K562 (cell line): ENCODE data around the gene PTCH1. TPM values are rescaled to one million over a fixed set of nuclear protein-coding genes. Genes with fewer than 3 reads are reported as not detected.
A peak's percentile ranks its signal among the peaks of the same experiment; 100 is the strongest.

Source experiments
- ATAC-seq: fragments of 200-7000 bp; cut with Tn5 transposase; 3 replicates; pipeline ENCODE4 v1.9.1; 2020; ENCODE audit warnings: moderate library complexity
- BruUV-seq: library from RNA; stranded (reverse); fragments of 400-500 nt; replicated peaks from 2 replicates; lab custom pipeline; 2021; lab: Mats Ljungman, UMichigan
- CTCF ChIA-PET: fragments of 300-600 bp; formaldehyde crosslinking; extraction: SDS; loops from one replicate; lab custom pipeline; 2021; ENCODE audit warnings: low intra/inter-chr PET ratio; lab: Yijun Ruan, JAX
- POLR2A ChIA-PET: fragments of 300-600, 350-650 bp; sonication (Branson Sonifier 250); formaldehyde crosslinking; extraction: SDS; loops from one replicate; lab custom pipeline; 2021; ENCODE audit warnings: antibody characterized with exemption, inconsistent platforms; lab: Yijun Ruan, JAX
- DNase-seq, 4 experiments: peaks; one replicate each; pipeline versions ENCODE4 v3.0.0 to v3.0.0-alpha.2; 2011 to 2018; ENCODE audit warnings: low spot score in 3 of 4, mixed read lengths in 3 of 4; ENCODE audit errors: extremely low read depth in 1 of 4
- FAIRE-seq: peaks from 2 replicates; lab custom pipeline; 2011; peaks lifted over from hg19 to GRCh38; lab: Jason Lieb, UNC
- H2AFZ ChIP-seq: 2 replicates; pipeline ENCODE4 v1.6.0; 2011; ENCODE audit warnings: low read depth, low read length, control low read depth, inconsistent platforms
- H3K27ac ChIP-seq: fragments of 200-600 bp; 3 replicates; pipeline ENCODE4 v1.8.0; 2011; ENCODE audit warnings: low read depth, mild to moderate bottlenecking, control low read depth, inconsistent platforms, low read length, moderate library complexity, mixed read lengths; ENCODE audit errors: extremely low read depth
- H3K27me3 ChIP-seq, 2 experiments: fragments of 300-600 bp in 1 of 2; 2 replicates in 1 of 2; 3 replicates in 1 of 2; pipeline versions ENCODE4 v1.6.0 to v1.8.0; 2011; ENCODE audit warnings: inconsistent platforms in 2 of 2, low read length in 2 of 2, mild to moderate bottlenecking in 1 of 2, mixed read lengths in 1 of 2, moderate library complexity in 1 of 2; ENCODE audit not compliant: control insufficient read depth in 2 of 2, insufficient read depth in 2 of 2
- H3K36me3 ChIP-seq: fragments of 300-600 bp; 3 replicates; pipeline ENCODE4 v1.8.0; 2011; ENCODE audit warnings: mild to moderate bottlenecking, low read length, inconsistent platforms; ENCODE audit not compliant: control insufficient read depth, insufficient read depth
- H3K4me1 ChIP-seq, 2 experiments: fragments of 200-600 bp in 1 of 2; replicated peaks in 1 of 2; 2 replicates in 1 of 2; 3 replicates in 1 of 2; pipeline versions ENCODE4 v1.5.1 to v1.8.0; 2011; ENCODE audit warnings: inconsistent platforms in 2 of 2, low read length in 2 of 2, mild to moderate bottlenecking in 1 of 2, mixed read lengths in 1 of 2, moderate library complexity in 1 of 2; ENCODE audit not compliant: control insufficient read depth in 2 of 2, insufficient read depth in 2 of 2
- H3K4me2 ChIP-seq: 2 replicates; pipeline ENCODE4 v1.6.1; 2011; ENCODE audit warnings: low read length, control low read depth, inconsistent platforms, mixed read lengths; ENCODE audit not compliant: insufficient read depth
- H3K4me3 ChIP-seq: fragments of 200-600 bp; sonication (generic), shearing (Covaris generic); 2 replicates; pipeline ENCODE4 v1.5.1; 2016; ENCODE audit warnings: control low read depth, inconsistent platforms
- H3K79me2 ChIP-seq: fragments of 200-600 bp; 3 replicates; pipeline ENCODE4 v1.8.0; 2011; ENCODE audit warnings: low read length, inconsistent platforms; ENCODE audit not compliant: control insufficient read depth, insufficient read depth
- H3K9ac ChIP-seq, 2 experiments: 2 replicates each; pipeline versions ENCODE4 v1.6.0 to v1.6.1; 2011; ENCODE audit warnings: low read depth in 2 of 2, low read length in 2 of 2, control low read depth in 1 of 2, inconsistent platforms in 1 of 2, mild to moderate bottlenecking in 1 of 2, mixed read lengths in 1 of 2; ENCODE audit not compliant: insufficient read depth in 1 of 2
- H3K9me1 ChIP-seq: one replicate; pipeline ENCODE4 v1.6.0; 2011; ENCODE audit warnings: inconsistent platforms, mild to moderate bottlenecking, low read length, moderate library complexity; ENCODE audit not compliant: control insufficient read depth, insufficient read depth
- H3K9me3 ChIP-seq: replicated peaks from 2 replicates; pipeline ENCODE4 v1.5.1; 2011; ENCODE audit warnings: low read depth, low read length, inconsistent platforms; ENCODE audit not compliant: control insufficient read depth, insufficient read depth
- H4K20me1 ChIP-seq: replicated peaks from 2 replicates; pipeline ENCODE4 v1.6.1; 2011; ENCODE audit warnings: low read length, inconsistent platforms, mixed read lengths; ENCODE audit not compliant: control insufficient read depth, insufficient read depth
- ILK ChIP-seq: fragments of 450-650 bp; IDR thresholded peaks from 2 replicates; pipeline ENCODE4 v1.6.1; 2016; ENCODE audit warnings: missing genetic modification characterization, low read depth, mild to moderate bottlenecking, missing compliant biosample characterization, moderate library complexity, borderline replicate concordance
- RBM22 ChIP-seq: fragments of 200-400 bp; formaldehyde crosslinking; IDR thresholded peaks from 2 replicates; pipeline ENCODE4 v1.6.1; 2018; ENCODE audit warnings: low read length, low read depth; ENCODE audit not compliant: poor library complexity, severe bottlenecking
- SRSF7 ChIP-seq: fragments of 200-400 bp; formaldehyde crosslinking; optimal IDR thresholded peaks from 2 replicates; pipeline ENCODE3; 2017; ENCODE audit warnings: mild to moderate bottlenecking, low read depth, low read length
- WGBS: fragments of 100-300 bp; shearing (Covaris generic); methylation state at CpG from one replicate; pipeline ENCODE4 v1.1.6; 2016; ENCODE audit warnings: low coverage, mixed read lengths; ENCODE audit not compliant: insufficient coverage; ENCODE audit errors: missing lambda C conversion rate; 5-methylcytosine and 5-hydroxymethylcytosine counted together
- in situ Hi-C: fragments of 300-500 bp; cut with MboI; formaldehyde crosslinking; loops from 4 replicates; pipeline ENCODE4 v1.15.0; 2018; ENCODE audit warnings: inconsistent platforms, mixed read lengths
- intact Hi-C: fragments of 100-400 bp; cut with micrococcal nuclease; formaldehyde crosslinking; loops from 2 replicates; pipeline ENCODE4 v1.14.2; 2022
- polyA plus RNA-seq, 8 experiments: library from polyadenylated mRNA; depleted of rRNA in 4 of 8; stranded (reverse) in 5 of 8; unstranded in 3 of 8; fragments of >200 nt; fragmentation: Nextera tagmentation in 2 of 8; fragmentation: Illumina TruSeq in 1 of 8; extraction: Ambion mirVana in 2 of 8; extraction: Trizol in 1 of 8; gene quantifications; 2 replicates each; pipeline versions ENCODE4 v1.2.1 to v1.2.3, GENCODE V29; 2011 to 2014; ENCODE audit warnings: inconsistent platforms in 1 of 8, missing spikeins in 1 of 8
- total RNA-seq, 7 experiments: library from RNA; depleted of rRNA in 6 of 7; stranded (reverse); fragments of >200 nt in 6 of 7; fragmentation: Illumina TruSeq in 2 of 7; extraction: Trizol in 2 of 7; gene quantifications; 2 replicates each; pipeline versions ENCODE4 v1.2.1 to v1.2.3, GENCODE V29; 2011 to 2021; ENCODE audit warnings: low replicate concordance in 1 of 7
- TF ChIP-seq, protein P1 (sequence below): fragments of 450-650 bp; IDR thresholded peaks from 2 replicates; pipeline ENCODE4 v1.6.1; 2017; ENCODE audit warnings: mild to moderate bottlenecking, moderate library complexity
- TF ChIP-seq, protein P2 (sequence below): sonication (generic); formaldehyde crosslinking; IDR thresholded peaks from 2 replicates; pipeline ENCODE4 v1.8.1; 2023; ENCODE audit warnings: mild to moderate bottlenecking, missing genetic modification reagents
- TF ChIP-seq, protein P3 (sequence below): fragments of 250-450 bp; sonication (Bioruptor Pico); IDR thresholded peaks from 2 replicates; pipeline ENCODE4 v1.8.0; 2022; ENCODE audit warnings: inconsistent platforms

The PTCH1 gene
- total and polyA plus RNA-seq, 9 of the 15 experiments (the other 6 are each of a cell fraction or from before 2014, with no cell fraction given) = 0.70 to 9.9 (median 3.8) TPM

- Histone ChIP-seq H3K27me3 (no peaks in the 10 kb centered on the region), H3K9me1 (no peaks in the 10 kb centered on the region), H3K4me2 (no peak overlapping the region), H3K9ac (0 out of 4 replicates have a peak overlapping the region, but pooled peaks of 1 of the 2 experiments have one; percentile 10), H3K4me3 (no peak overlapping the region), H3K9me3 (no peaks in the 10 kb centered on the region), H3K27ac (no peak overlapping the region; the same call in 2 of the 3 replicates), H3K79me2 (peaks cover 34% of the 10 kb centered on the region), H4K20me1 (no peaks in the 10 kb centered on the region), H2AFZ (no peak overlapping the region), H3K36me3 (no peaks in the 10 kb centered on the region; the same call in 2 of the 3 replicates), H3K4me1 (peaks cover 20 to 33% of the 10 kb centered on the region in 2 experiments; a peak in 4 of 5 replicates)
- ChIA-PET POLR2A (interaction anchor here (1.0 kb wide), 1 partner anchor 24 kb away, joined by 3 read pairs; no protein-coding TSS in a partner anchor), CTCF (no interaction called here)
- no peak for FAIRE-seq
- intact Hi-C loops (no loop called here), in situ Hi-C loops (no loop called here)
- DNase-seq = no peak
- BruUV-seq = no TSS peak
- no peak for ATAC-seq
- 53% methylated on average over 5 of the region's 5 CpGs for WGBS
- TF ChIP-seq, protein P1, sequence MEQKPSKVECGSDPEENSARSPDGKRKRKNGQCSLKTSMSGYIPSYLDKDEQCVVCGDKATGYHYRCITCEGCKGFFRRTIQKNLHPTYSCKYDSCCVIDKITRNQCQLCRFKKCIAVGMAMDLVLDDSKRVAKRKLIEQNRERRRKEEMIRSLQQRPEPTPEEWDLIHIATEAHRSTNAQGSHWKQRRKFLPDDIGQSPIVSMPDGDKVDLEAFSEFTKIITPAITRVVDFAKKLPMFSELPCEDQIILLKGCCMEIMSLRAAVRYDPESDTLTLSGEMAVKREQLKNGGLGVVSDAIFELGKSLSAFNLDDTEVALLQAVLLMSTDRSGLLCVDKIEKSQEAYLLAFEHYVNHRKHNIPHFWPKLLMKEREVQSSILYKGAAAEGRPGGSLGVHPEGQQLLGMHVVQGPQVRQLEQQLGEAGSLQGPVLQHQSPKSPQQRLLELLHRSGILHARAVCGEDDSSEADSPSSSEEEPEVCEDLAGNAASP = no peak
- TF ChIP-seq ILK (tag) (no peak), RBM22 (no peak), SRSF7 (no peak)
- TF ChIP-seq, protein P2, sequence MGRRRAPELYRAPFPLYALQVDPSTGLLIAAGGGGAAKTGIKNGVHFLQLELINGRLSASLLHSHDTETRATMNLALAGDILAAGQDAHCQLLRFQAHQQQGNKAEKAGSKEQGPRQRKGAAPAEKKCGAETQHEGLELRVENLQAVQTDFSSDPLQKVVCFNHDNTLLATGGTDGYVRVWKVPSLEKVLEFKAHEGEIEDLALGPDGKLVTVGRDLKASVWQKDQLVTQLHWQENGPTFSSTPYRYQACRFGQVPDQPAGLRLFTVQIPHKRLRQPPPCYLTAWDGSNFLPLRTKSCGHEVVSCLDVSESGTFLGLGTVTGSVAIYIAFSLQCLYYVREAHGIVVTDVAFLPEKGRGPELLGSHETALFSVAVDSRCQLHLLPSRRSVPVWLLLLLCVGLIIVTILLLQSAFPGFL (CRISPR knock-in tag) = no peak
- TF ChIP-seq, protein P3, sequence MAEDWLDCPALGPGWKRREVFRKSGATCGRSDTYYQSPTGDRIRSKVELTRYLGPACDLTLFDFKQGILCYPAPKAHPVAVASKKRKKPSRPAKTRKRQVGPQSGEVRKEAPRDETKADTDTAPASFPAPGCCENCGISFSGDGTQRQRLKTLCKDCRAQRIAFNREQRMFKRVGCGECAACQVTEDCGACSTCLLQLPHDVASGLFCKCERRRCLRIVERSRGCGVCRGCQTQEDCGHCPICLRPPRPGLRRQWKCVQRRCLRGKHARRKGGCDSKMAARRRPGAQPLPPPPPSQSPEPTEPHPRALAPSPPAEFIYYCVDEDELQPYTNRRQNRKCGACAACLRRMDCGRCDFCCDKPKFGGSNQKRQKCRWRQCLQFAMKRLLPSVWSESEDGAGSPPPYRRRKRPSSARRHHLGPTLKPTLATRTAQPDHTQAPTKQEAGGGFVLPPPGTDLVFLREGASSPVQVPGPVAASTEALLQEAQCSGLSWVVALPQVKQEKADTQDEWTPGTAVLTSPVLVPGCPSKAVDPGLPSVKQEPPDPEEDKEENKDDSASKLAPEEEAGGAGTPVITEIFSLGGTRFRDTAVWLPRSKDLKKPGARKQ (CRISPR knock-in tag) = no peak
These were observed 2.4 kb downstream of the PTCH1 start for GRCh38 chr9:95514342-95514741.
